Measurements from ENCODE around the gene SFMBT1.

SFMBT1 gene

DNA sequence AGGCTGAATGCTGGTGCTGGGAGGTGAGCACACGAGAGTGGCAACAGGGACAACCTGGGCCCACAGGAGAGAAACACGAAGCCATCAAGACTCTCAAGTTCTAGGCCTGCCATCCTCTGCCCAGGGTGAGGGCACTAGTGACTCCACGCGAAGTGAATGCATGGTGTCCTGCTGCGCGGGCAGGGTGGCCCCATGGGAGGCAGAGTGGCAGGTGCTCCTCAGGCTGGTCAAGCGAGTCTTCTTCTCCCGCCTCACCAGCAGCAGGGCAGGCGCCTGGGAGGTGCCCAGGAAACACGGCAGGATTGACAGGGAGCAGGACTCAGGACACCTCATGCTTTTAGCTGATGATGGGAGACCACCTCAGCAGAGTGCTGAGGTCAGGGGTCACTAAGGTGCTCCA lies 175.4 kb downstream of the SFMBT1 start:
- Histone ChIP-seq H3K27me3 (replicated peaks) (no peaks in the 10 kb centered on the region), H3K4me3 (ENCODE audit: low read depth, low read length) (no peak overlapping the region), H3K27ac (no peak overlapping the region), H3K36me3 (replicated peaks) (no peaks in the 10 kb centered on the region)
- no peak for TF ChIP-seq CTCF (IDR thresholded peaks at IDR 0.05; ENCODE audit: low read depth, low read length, missing control alignments)
- no peak for DNase-seq
- in situ Hi-C loops (cut with HindIII; ENCODE audit: low pct_ligation_motif_present, low sequenced_read_pairs) = no loop called here

DNA sequence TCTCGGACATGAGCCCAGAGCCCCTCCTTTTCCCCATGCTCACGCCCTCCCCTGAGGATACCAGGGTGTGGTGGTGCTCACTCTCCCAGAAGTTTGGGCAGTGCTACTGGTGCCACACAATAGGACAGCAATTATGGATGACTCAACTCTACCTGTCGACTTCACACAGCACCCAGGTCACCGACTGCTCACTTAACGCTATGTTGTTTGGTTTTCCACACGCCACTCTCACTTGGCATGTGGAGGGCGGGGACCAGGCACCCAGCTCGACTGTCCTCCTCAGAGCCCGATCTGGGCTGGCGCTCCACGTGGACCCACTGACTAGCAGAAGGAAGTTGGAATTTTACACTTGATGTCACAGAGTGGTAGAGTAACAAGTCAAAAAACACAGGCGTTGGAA lies 179.4 kb downstream of the SFMBT1 start:
- TF ChIP-seq CTCF (IDR thresholded peaks at IDR 0.05; ENCODE audit: low read depth, low read length, missing control alignments) = no peak
- in situ Hi-C loops (cut with HindIII; ENCODE audit: low pct_ligation_motif_present, low sequenced_read_pairs) = no loop called here
- no peak overlapping the region for H3K4me3 ChIP-seq (ENCODE audit: low read depth, low read length)
- no peaks in the 10 kb centered on the region for H3K36me3 ChIP-seq (replicated peaks)
- H3K27me3 ChIP-seq (replicated peaks) = no peaks in the 10 kb centered on the region
- DNase-seq = no peak
- H3K27ac ChIP-seq = no peak overlapping the region

- Histone ChIP-seq H3K27me3 (replicated peaks) (no peaks in the 10 kb centered on the region), H3K27ac (no peak overlapping the region), H3K4me3 (ENCODE audit: low read depth, low read length) (no peak overlapping the region), H3K36me3 (replicated peaks) (no peaks in the 10 kb centered on the region)
- TF ChIP-seq CTCF (IDR thresholded peaks at IDR 0.05; ENCODE audit: low read depth, low read length, missing control alignments) = no peak
- in situ Hi-C loops (cut with HindIII; ENCODE audit: low pct_ligation_motif_present, low sequenced_read_pairs) = no loop called here
- no peak for DNase-seq
These were observed 179.9 kb downstream of the SFMBT1 start for GRCh38 chr3:52865994-52866393.

- no peak for TF ChIP-seq CTCF (IDR thresholded peaks at IDR 0.05; ENCODE audit: low read depth, low read length, missing control alignments)
- Histone ChIP-seq H3K27me3 (replicated peaks) (no peaks in the 10 kb centered on the region), H3K27ac (no peak overlapping the region), H3K4me3 (ENCODE audit: low read depth, low read length) (no peak overlapping the region), H3K36me3 (replicated peaks) (no peaks in the 10 kb centered on the region)
- no peak for DNase-seq
- in situ Hi-C loops (cut with HindIII; ENCODE audit: low pct_ligation_motif_present, low sequenced_read_pairs) = no loop called here
These were observed 185.5 kb downstream of the SFMBT1 start for GRCh38 chr3:52860424-52860768.

GRCh38 chr3:52859686-52860423 lies 186.0 kb downstream of the SFMBT1 start:
- TF ChIP-seq CTCF (IDR thresholded peaks at IDR 0.05; ENCODE audit: low read depth, low read length, missing control alignments) = no peak
- H3K4me3 ChIP-seq (ENCODE audit: low read depth, low read length) = no peak overlapping the region
- H3K27me3 ChIP-seq (replicated peaks) = no peaks in the 10 kb centered on the region
- in situ Hi-C loops (cut with HindIII; ENCODE audit: low pct_ligation_motif_present, low sequenced_read_pairs) = no loop called here
- H3K27ac ChIP-seq = no peak overlapping the region
- H3K36me3 ChIP-seq (replicated peaks) = no peaks in the 10 kb centered on the region
- no peak for DNase-seq

DNA sequence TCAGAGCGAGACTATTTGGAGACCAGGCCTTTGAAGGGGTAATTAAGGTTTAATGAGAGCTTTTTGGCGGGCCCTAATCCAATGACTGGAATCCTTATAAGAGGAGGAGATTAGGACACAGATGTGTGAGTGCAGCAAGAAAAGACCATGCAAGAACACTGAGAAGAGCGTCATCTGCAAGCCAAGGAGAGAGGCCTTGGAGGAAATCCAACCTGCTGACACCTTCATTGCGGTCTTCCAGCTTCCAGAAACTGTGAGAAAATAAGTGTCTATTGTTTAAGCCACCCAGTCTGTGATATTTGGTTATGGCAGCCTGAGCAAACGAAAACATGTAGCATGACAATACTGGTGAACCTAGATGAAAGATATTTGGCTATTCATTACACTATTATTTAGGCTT lies 188.0 kb downstream of the SFMBT1 start:
- in situ Hi-C loops (cut with HindIII; ENCODE audit: low pct_ligation_motif_present, low sequenced_read_pairs) = no loop called here
- no peak for TF ChIP-seq CTCF (IDR thresholded peaks at IDR 0.05; ENCODE audit: low read depth, low read length, missing control alignments)
- Histone ChIP-seq H3K36me3 (replicated peaks) (no peaks in the 10 kb centered on the region), H3K27me3 (replicated peaks) (no peaks in the 10 kb centered on the region), H3K27ac (no peak overlapping the region), H3K4me3 (ENCODE audit: low read depth, low read length) (no peak overlapping the region)
- DNase-seq = no peak
